DND-41 (cell line): Measurements from ENCODE around the gene NR5A1.

Source experiments
- CTCF ChIP-seq: IDR thresholded peaks from 2 replicates; pipeline ENCODE4 v1.5.1; 2012; ENCODE audit warnings: borderline replicate concordance, low read length, moderate library complexity, mild to moderate bottlenecking; ENCODE audit not compliant: poor library complexity, severe bottlenecking; ENCODE audit errors: extremely low read depth
- EZH2 ChIP-seq: IDR thresholded peaks from 3 replicates; pipeline ENCODE4 v1.6.1; 2012; ENCODE audit warnings: borderline replicate concordance, low read depth, mild to moderate bottlenecking, moderate library complexity, low read length, inconsistent platforms; ENCODE audit not compliant: severe bottlenecking

DNA sequence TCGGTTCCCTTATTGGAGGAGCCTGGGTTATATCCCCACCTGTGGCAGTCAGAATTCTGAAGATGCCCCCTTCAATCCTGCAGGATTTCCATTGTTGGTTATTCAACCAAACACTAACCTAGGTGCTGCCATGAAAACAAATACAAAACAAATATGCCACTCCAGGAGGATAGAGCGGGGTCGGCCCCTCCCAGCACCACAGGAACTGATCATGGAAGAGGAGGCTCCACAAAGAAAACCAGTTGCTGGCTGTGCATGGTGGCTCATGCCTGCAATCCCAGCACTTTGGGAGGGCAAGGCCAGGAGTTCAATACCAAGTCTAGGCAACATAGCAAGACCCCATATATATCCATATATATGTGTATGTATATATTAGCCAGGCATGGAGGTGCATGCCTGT is 70.1 kb downstream of the NR5A1 start:
- TF ChIP-seq CTCF (no peak), EZH2 (no peak)
